Bronchial epithelial cell (primary cell): ENCODE data around the gene CTSO. TPM values are rescaled to one million over a fixed set of nuclear protein-coding genes. Genes with fewer than 3 reads are reported as not detected.

ENCODE experiments used
- DNase-seq: peaks from one replicate; pipeline ENCODE4 v3.0.0-alpha.2; 2010; ENCODE audit warnings: low read depth
- FAIRE-seq: peaks from 2 replicates; lab custom pipeline; 2011; peaks lifted over from hg19 to GRCh38; lab: Jason Lieb, UNC
- H3K27me3 ChIP-seq: 2 replicates; pipeline ENCODE4 v1.5.1; 2011; ENCODE audit warnings: low read length; ENCODE audit not compliant: control insufficient read depth, insufficient read depth
- H3K36me3 ChIP-seq: 2 replicates; pipeline ENCODE4 v1.5.1; 2011; ENCODE audit warnings: low read length; ENCODE audit not compliant: control insufficient read depth, insufficient read depth
- H3K4me3 ChIP-seq: 2 replicates; pipeline ENCODE4 v1.5.1; 2011; ENCODE audit warnings: mild to moderate bottlenecking, low read depth, low read length, control low read depth
- total RNA-seq: library from RNA; depleted of rRNA; stranded (reverse); fragments of >200 nt; gene quantifications from 2 replicates; pipeline ENCODE4 v1.2.1, GENCODE V29; 2014
- TF ChIP-seq, protein P1 (sequence below): IDR thresholded peaks from 2 replicates; pipeline ENCODE4 v1.5.1; 2011; ENCODE audit warnings: mild to moderate bottlenecking, moderate library complexity, low read length, control low read depth, inconsistent platforms; ENCODE audit not compliant: insufficient read depth, severe bottlenecking

CTSO gene
- total RNA-seq, 1 donor from 2014 or later, result 1.1 TPM

DNA sequence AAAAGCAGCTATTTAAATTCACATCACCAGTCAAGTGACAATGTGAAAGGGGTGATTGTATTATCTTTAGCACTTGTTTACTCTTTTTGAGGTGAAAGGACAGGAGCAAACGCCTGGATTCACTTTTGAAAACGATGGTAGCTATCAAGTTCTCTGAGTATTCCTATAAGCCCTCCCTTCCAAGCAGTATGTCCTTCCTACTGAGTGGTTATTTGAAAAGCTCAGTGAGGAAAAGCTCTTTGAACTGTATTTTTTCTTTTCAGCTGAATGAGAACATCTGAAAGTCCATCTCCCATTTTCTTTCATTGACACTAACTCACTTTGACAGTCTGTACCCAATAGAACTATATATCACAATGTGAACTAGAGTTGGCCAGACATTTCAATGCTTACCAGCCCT, 9.1 kb upstream of the CTSO start:
- DNase-seq (no peak), FAIRE-seq (peak; percentile 91)

GRCh38 chr4:155961575-155961974, 7.9 kb upstream of the CTSO start:
- DNase-seq, result no peak
- TF ChIP-seq, protein P1, sequence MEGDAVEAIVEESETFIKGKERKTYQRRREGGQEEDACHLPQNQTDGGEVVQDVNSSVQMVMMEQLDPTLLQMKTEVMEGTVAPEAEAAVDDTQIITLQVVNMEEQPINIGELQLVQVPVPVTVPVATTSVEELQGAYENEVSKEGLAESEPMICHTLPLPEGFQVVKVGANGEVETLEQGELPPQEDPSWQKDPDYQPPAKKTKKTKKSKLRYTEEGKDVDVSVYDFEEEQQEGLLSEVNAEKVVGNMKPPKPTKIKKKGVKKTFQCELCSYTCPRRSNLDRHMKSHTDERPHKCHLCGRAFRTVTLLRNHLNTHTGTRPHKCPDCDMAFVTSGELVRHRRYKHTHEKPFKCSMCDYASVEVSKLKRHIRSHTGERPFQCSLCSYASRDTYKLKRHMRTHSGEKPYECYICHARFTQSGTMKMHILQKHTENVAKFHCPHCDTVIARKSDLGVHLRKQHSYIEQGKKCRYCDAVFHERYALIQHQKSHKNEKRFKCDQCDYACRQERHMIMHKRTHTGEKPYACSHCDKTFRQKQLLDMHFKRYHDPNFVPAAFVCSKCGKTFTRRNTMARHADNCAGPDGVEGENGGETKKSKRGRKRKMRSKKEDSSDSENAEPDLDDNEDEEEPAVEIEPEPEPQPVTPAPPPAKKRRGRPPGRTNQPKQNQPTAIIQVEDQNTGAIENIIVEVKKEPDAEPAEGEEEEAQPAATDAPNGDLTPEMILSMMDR, result no peak
- H3K36me3 ChIP-seq, result no peaks in the 10 kb centered on the region
- no peaks in the 10 kb centered on the region for H3K27me3 ChIP-seq
- FAIRE-seq, result no peak
- H3K4me3 ChIP-seq, result no peak overlapping the region

More for the DNA sequence above, 9.1 kb upstream of the CTSO start:
- Histone ChIP-seq H3K27me3 (no peaks in the 10 kb centered on the region), H3K36me3 (no peaks in the 10 kb centered on the region), H3K4me3 (no peak overlapping the region)
- TF ChIP-seq, protein P1, result no peak

DNA sequence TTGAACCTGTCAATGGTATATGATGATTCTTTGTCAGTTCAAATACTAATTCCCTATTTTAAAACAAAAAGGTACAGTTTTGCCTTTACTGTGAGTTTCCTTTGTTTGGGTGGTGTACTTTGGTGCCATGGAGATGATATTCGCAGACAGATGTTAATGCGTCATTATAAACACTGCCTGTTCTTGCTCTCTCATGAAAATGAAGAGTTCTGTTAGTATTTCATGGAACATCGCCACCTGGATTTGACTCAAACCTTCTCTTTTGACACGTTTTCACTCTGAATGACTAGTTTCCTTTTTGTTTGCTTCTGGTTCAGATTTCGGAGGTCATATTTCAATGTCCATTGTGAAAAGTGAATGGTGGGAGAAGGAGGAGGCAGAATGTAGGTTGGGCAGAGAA, 6.9 kb upstream of the CTSO start:
- FAIRE-seq (no peak), DNase-seq (peak; percentile 80)

GRCh38 chr4:155959417-155959816, 5.8 kb upstream of the CTSO start:
- FAIRE-seq (no peak), DNase-seq (no peak)
- Histone ChIP-seq H3K36me3 (no peaks in the 10 kb centered on the region), H3K27me3 (no peaks in the 10 kb centered on the region), H3K4me3 (no peak overlapping the region)
- TF ChIP-seq, protein P1, result no peak

More for the DNA sequence above, 6.9 kb upstream of the CTSO start:
- H3K27me3 ChIP-seq, result no peaks in the 10 kb centered on the region
- no peak overlapping the region for H3K4me3 ChIP-seq
- H3K36me3 ChIP-seq, result no peaks in the 10 kb centered on the region
- TF ChIP-seq, protein P1, result no peak

- H3K36me3 ChIP-seq, result no peaks in the 10 kb centered on the region
- H3K27me3 ChIP-seq, result no peaks in the 10 kb centered on the region
- TF ChIP-seq, protein P1, result no peak
- FAIRE-seq (no peak), DNase-seq (no peak)
- no peak overlapping the region for H3K4me3 ChIP-seq
These were observed 2.8 kb upstream of the CTSO start for GRCh38 chr4:155956461-155956860.

DNA sequence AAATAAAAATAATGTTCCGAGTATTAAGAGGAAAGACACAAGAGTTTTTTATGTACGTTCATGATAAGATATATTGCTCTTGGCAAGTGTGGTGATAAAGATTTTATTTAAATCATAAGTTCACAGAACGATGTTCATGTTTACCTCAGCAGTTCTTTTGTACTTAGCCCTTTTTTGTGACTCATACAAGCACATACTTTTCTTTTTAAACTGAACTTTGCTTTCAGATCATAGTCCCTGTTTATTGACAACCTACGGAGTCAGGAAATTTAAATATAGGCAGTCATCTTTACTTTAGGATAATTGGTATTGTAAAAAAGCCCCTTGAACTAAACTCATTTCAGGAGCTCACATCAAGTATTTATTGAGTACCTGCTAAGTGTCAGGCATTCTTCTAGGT, 1.3 kb upstream of the CTSO start:
- TF ChIP-seq, protein P1, result no peak
- Histone ChIP-seq H3K36me3 (no peaks in the 10 kb centered on the region), H3K4me3 (no peak overlapping the region), H3K27me3 (no peaks in the 10 kb centered on the region)
- DNase-seq (no peak), FAIRE-seq (no peak)
